K562 (cell line): ENCODE data around the gene NLRP6. TPM values are rescaled to one million over a fixed set of nuclear protein-coding genes. Genes with fewer than 3 reads are reported as not detected.
A peak's percentile ranks its signal among the peaks of the same experiment; 100 is the strongest.

Experiments used
- ATF1 ChIP-seq, 2 experiments: fragments of 450-650 bp in 1 of 2; IDR thresholded peaks; 2 replicates each; pipeline ENCODE4 v1.6.1; 2016; ENCODE audit warnings: missing compliant biosample characterization in 1 of 2, missing genetic modification characterization in 1 of 2
- CCNT2 ChIP-seq: IDR thresholded peaks from 2 replicates; pipeline ENCODE4 v1.6.1; 2011; ENCODE audit warnings: borderline replicate concordance, low read depth, mild to moderate bottlenecking, moderate library complexity, mixed read lengths, low read length; ENCODE audit not compliant: insufficient read length; ENCODE audit errors: extremely low read depth
- CHD1 ChIP-seq: fragments of 200-600 bp; sonication (generic); IDR thresholded peaks from one replicate; pipeline ENCODE4 v1.6.1; 2012; ENCODE audit warnings: mild to moderate bottlenecking, moderate library complexity, low read length, inconsistent platforms
- CREB5 ChIP-seq: fragments of 250-450 bp; sonication (Bioruptor Pico); IDR thresholded peaks from 2 replicates; pipeline ENCODE4 v1.5.0; 2020; ENCODE audit warnings: mild to moderate bottlenecking
- DPF2 ChIP-seq: fragments of 450-650 bp; IDR thresholded peaks from 2 replicates; pipeline ENCODE4 v1.6.1; 2016
- GABPA ChIP-seq: fragments of 200-800 bp; sonication (Bioruptor generic); conservative IDR thresholded peaks from 2 replicates; pipeline ENCODE4 v1.6.1; 2016; ENCODE audit warnings: low read depth, missing genetic modification characterization, missing compliant biosample characterization
- HLTF ChIP-seq: fragments of 450-650 bp; IDR thresholded peaks from 2 replicates; pipeline ENCODE4 v1.6.1; 2016
- HMG20A ChIP-seq: fragments of 450-650 bp; formaldehyde crosslinking; conservative IDR thresholded peaks from 2 replicates; pipeline ENCODE4 v1.4.0; 2020; ENCODE audit warnings: mild to moderate bottlenecking, mixed read lengths
- IRF1 ChIP-seq: sonication (generic); formaldehyde crosslinking; IDR thresholded peaks from 2 replicates; pipeline ENCODE4 v1.8.0; 2022; ENCODE audit warnings: missing genetic modification reagents, mild to moderate bottlenecking, borderline replicate concordance
- IRF2 ChIP-seq: sonication (generic); formaldehyde crosslinking; IDR thresholded peaks from 2 replicates; pipeline ENCODE4 v1.8.1; 2022; ENCODE audit warnings: mild to moderate bottlenecking, missing genetic modification reagents
- MCM5 ChIP-seq: fragments of 450-650 bp; IDR thresholded peaks from 2 replicates; pipeline ENCODE4 v1.6.1; 2016; ENCODE audit warnings: low read depth
- NFRKB ChIP-seq: fragments of 450-650 bp; IDR thresholded peaks from 2 replicates; pipeline ENCODE4 v1.6.1; 2016; ENCODE audit warnings: low read depth
- POLR2G ChIP-seq: fragments of 200-400 bp; formaldehyde crosslinking; IDR thresholded peaks from 2 replicates; pipeline ENCODE4 v1.6.1; 2017; ENCODE audit warnings: low read depth, mild to moderate bottlenecking, antibody characterized with exemption, low read length, moderate library complexity
- PTRF ChIP-seq: fragments of 450-650 bp; IDR thresholded peaks from 2 replicates; pipeline ENCODE4 v1.6.1; 2016; ENCODE audit warnings: mild to moderate bottlenecking, missing genetic modification characterization, missing compliant biosample characterization
- RBFOX2 ChIP-seq: fragments of 200-400 bp; formaldehyde crosslinking; IDR thresholded peaks from 2 replicates; pipeline ENCODE4 v1.6.1; 2017; ENCODE audit warnings: low read depth, mild to moderate bottlenecking, low read length, moderate library complexity
- SOX6 ChIP-seq: fragments of 450-650 bp; IDR thresholded peaks from 2 replicates; pipeline ENCODE4 v1.6.1; 2014; ENCODE audit warnings: mild to moderate bottlenecking
- TCF7L2 ChIP-seq: fragments of 150-350 bp; IDR thresholded peaks from 2 replicates; pipeline ENCODE4 v1.6.1; 2016; ENCODE audit warnings: low read depth, mild to moderate bottlenecking, low read length, moderate library complexity
- YBX1 ChIP-seq: fragments of 450-650 bp; IDR thresholded peaks from 2 replicates; pipeline ENCODE4 v1.7.1; 2016; ENCODE audit warnings: mild to moderate bottlenecking
- ZEB2 ChIP-seq: fragments of 450-650 bp; IDR thresholded peaks from 2 replicates; pipeline ENCODE4 v1.6.1; 2016
- ZKSCAN8 ChIP-seq: fragments of 200-800 bp; sonication (Bioruptor generic); IDR thresholded peaks from 2 replicates; pipeline ENCODE4 v1.6.1; 2016; ENCODE audit warnings: missing genetic modification characterization, missing compliant biosample characterization
- ZNF184 ChIP-seq: sonication (generic); formaldehyde crosslinking; IDR thresholded peaks from 2 replicates; pipeline ENCODE4 v1.5.0; 2020; ENCODE audit warnings: missing genetic modification reagents
- ZNF263 ChIP-seq: sonication (generic); formaldehyde crosslinking; IDR thresholded peaks from 2 replicates; pipeline ENCODE4 v1.8.0; 2022; ENCODE audit warnings: mild to moderate bottlenecking, missing genetic modification reagents, borderline replicate concordance
- ZNF445 ChIP-seq: fragments of 250-450 bp; sonication (Bioruptor Pico); IDR thresholded peaks from 2 replicates; pipeline ENCODE4 v1.4.0; 2020; ENCODE audit warnings: low read depth, mild to moderate bottlenecking, moderate library complexity
- polyA plus RNA-seq, 8 experiments: library from polyadenylated mRNA; depleted of rRNA in 4 of 8; stranded (reverse) in 5 of 8; unstranded in 3 of 8; fragments of >200 nt; fragmentation: Nextera tagmentation in 2 of 8; fragmentation: Illumina TruSeq in 1 of 8; extraction: Ambion mirVana in 2 of 8; extraction: Trizol in 1 of 8; gene quantifications; 2 replicates each; pipeline versions ENCODE4 v1.2.1 to v1.2.3, GENCODE V29; 2011 to 2014; ENCODE audit warnings: inconsistent platforms in 1 of 8, missing spikeins in 1 of 8
- total RNA-seq, 7 experiments: library from RNA; depleted of rRNA in 6 of 7; stranded (reverse); fragments of >200 nt in 6 of 7; fragmentation: Illumina TruSeq in 2 of 7; extraction: Trizol in 2 of 7; gene quantifications; 2 replicates each; pipeline versions ENCODE4 v1.2.1 to v1.2.3, GENCODE V29; 2011 to 2021; ENCODE audit warnings: low replicate concordance in 1 of 7
- TF ChIP-seq, protein P1 (sequence below): fragments of 250-450 bp; sonication (Bioruptor Pico); IDR thresholded peaks from 2 replicates; pipeline ENCODE4 v1.5.0; 2021
- TF ChIP-seq, protein P2 (sequence below): fragments of 450-650 bp; formaldehyde crosslinking; IDR thresholded peaks from 2 replicates; pipeline ENCODE4 v1.4.0; 2022; ENCODE audit warnings: missing genetic modification characterization
- TF ChIP-seq, protein P3 (sequence below): fragments of 250-450 bp; sonication (Bioruptor Pico); IDR thresholded peaks from 2 replicates; pipeline ENCODE4 v1.8.0; 2022; ENCODE audit warnings: moderate library complexity, mild to moderate bottlenecking, inconsistent platforms

Gene NLRP6
- total and polyA plus RNA-seq, 9 of the 15 experiments (the other 6 are each of a cell fraction or from before 2014, with no cell fraction given): 0.03 to 0.18 (median 0.15) TPM; not detected in 5

DNA sequence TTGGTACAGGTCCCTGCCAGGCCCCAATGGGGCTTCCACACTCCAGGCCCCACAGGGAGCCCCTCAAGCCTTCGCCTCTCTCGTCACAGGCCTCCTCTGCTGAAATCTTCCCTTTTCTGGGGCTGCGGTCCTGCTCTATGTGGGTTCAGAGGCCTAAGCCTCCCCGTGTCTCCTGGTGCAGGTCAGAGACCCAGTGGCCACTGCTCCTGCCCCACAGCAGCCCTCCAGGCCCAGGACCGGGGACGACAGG, 48.3 kb downstream of the NLRP6 start (continued):
- TF ChIP-seq, protein P1, sequence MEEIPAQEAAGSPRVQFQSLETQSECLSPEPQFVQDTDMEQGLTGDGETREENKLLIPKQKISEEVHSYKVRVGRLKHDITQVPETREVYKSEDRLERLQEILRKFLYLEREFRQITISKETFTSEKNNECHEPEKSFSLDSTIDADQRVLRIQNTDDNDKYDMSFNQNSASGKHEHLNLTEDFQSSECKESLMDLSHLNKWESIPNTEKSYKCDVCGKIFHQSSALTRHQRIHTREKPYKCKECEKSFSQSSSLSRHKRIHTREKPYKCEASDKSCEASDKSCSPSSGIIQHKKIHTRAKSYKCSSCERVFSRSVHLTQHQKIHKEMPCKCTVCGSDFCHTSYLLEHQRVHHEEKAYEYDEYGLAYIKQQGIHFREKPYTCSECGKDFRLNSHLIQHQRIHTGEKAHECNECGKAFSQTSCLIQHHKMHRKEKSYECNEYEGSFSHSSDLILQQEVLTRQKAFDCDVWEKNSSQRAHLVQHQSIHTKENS (CRISPR knock-in tag): no peak
- TF ChIP-seq HLTF: no peak
- TF ChIP-seq HMG20A (CRISPR knock-in tag): no peak
- peak; percentile 63 for TF ChIP-seq POLR2G
- TF ChIP-seq PTRF (tag): no peak
- no peak for TF ChIP-seq ATF1 (CRISPR knock-in tag; IDR thresholded peaks at IDR 0.05)
- TF ChIP-seq ATF1 (tag; IDR thresholded peaks at IDR 0.05): no peak
- TF ChIP-seq ZNF263 (CRISPR knock-in tag): peak; percentile 92
- TF ChIP-seq IRF1: no peak
- TF ChIP-seq ZNF184 (CRISPR knock-in tag): no peak
- no peak for TF ChIP-seq DPF2
- TF ChIP-seq NFRKB: peak; percentile 43; the same call in 1 of the 2 replicates
- no peak for TF ChIP-seq GABPA (tag)
- TF ChIP-seq YBX1: no peak
- no peak for TF ChIP-seq CCNT2
- TF ChIP-seq CHD1: no peak
- no peak for TF ChIP-seq IRF2 (CRISPR knock-in tag)
- TF ChIP-seq, protein P2, sequence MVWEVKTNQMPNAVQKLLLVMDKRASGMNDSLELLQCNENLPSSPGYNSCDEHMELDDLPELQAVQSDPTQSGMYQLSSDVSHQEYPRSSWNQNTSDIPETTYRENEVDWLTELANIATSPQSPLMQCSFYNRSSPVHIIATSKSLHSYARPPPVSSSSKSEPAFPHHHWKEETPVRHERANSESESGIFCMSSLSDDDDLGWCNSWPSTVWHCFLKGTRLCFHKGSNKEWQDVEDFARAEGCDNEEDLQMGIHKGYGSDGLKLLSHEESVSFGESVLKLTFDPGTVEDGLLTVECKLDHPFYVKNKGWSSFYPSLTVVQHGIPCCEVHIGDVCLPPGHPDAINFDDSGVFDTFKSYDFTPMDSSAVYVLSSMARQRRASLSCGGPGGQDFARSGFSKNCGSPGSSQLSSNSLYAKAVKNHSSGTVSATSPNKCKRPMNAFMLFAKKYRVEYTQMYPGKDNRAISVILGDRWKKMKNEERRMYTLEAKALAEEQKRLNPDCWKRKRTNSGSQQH (CRISPR knock-in tag): no peak
- no peak for TF ChIP-seq TCF7L2
- TF ChIP-seq MCM5: no peak
- peak; percentile 72 for TF ChIP-seq RBFOX2
- no peak for TF ChIP-seq CREB5 (CRISPR knock-in tag)
- no peak for TF ChIP-seq ZKSCAN8 (CRISPR knock-in tag)
- TF ChIP-seq ZNF445 (CRISPR knock-in tag): no peak
- TF ChIP-seq, protein P3, sequence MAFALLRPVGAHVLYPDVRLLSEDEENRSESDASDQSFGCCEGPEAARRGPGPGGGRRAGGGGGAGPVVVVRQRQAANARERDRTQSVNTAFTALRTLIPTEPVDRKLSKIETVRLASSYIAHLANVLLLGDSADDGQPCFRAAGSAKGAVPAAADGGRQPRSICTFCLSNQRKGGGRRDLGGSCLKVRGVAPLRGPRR (CRISPR knock-in tag): no peak
- TF ChIP-seq SOX6: no peak
- TF ChIP-seq ZEB2: no peak
